AG04449 (cell line): ENCODE results near the gene ASPG.

Experiments used
- CTCF ChIA-PET: fragments of 350-600 bp; formaldehyde crosslinking; extraction: SDS; loops from one replicate; lab custom pipeline; 2021; ENCODE audit warnings: antibody characterized with exemption; lab: Yijun Ruan, JAX
- POLR2A ChIA-PET: fragments of 400-600, 350-600 bp; formaldehyde crosslinking; extraction: SDS; loops from one replicate; lab custom pipeline; 2020; ENCODE audit warnings: antibody characterized with exemption, inconsistent platforms; lab: Yijun Ruan, JAX
- DNase-seq: peaks from one replicate; pipeline ENCODE4 v3.0.0-alpha.2; 2010; ENCODE audit warnings: low read depth, low spot score
- H3K4me3 ChIP-seq: 2 replicates; pipeline ENCODE4 v1.5.1; 2011; ENCODE audit warnings: low read depth, mild to moderate bottlenecking, control low read depth, low read length
- CTCF ChIP-seq: IDR thresholded peaks from one replicate; pipeline ENCODE4 v1.5.1; 2011; ENCODE audit warnings: mild to moderate bottlenecking, moderate library complexity, low read length, control low read depth, inconsistent platforms; ENCODE audit not compliant: insufficient read depth; ENCODE audit errors: missing control alignments

Gene ASPG

GRCh38 chr14:104109731-104110361 is 24.3 kb downstream of the ASPG start:
- DNase-seq: no peak

GRCh38 chr14:104110491-104111209 is 25.1 kb downstream of the ASPG start:
- no peak overlapping the region for H3K4me3 ChIP-seq
- ChIA-PET POLR2A (no interaction called here), CTCF (no interaction called here)
- no peak for TF ChIP-seq CTCF
- no peak for DNase-seq

More at GRCh38 chr14:104109731-104110361, 24.3 kb downstream of the ASPG start:
- ChIA-PET CTCF (interaction anchor here (0.8 to 2.2 kb wide), 2 partner anchors 16 to 454 kb away, joined by 3 to 5 read pairs; no protein-coding TSS in a partner anchor), POLR2A (no interaction called here)
- no peak for TF ChIP-seq CTCF
- H3K4me3 ChIP-seq: no peak overlapping the region

- DNase-seq: no peak
- CTCF ChIA-PET: no interaction called here
- TF ChIP-seq CTCF: no peak
- POLR2A ChIA-PET: no interaction called here
- H3K4me3 ChIP-seq: no peak overlapping the region
Observed at GRCh38 chr14:104111301-104112112, 26.0 kb downstream of the ASPG start.

- DNase-seq: no peak
- ChIA-PET POLR2A (no interaction called here), CTCF (no interaction called here)
- H3K4me3 ChIP-seq: no peak overlapping the region
- no peak for TF ChIP-seq CTCF
Observed at GRCh38 chr14:104112113-104112505, 26.6 kb downstream of the ASPG start.

GRCh38 chr14:104112609-104113571 is 27.4 kb downstream of the ASPG start:
- no peak overlapping the region for H3K4me3 ChIP-seq
- TF ChIP-seq CTCF: no peak
- POLR2A ChIA-PET: no interaction called here
- CTCF ChIA-PET: no interaction called here
- no peak for DNase-seq
